UCSD-AML1 (cell line): ENCODE results near the gene SMIM34.
"Not testable (repeated sequence)": the region's sequence is repeated elsewhere in the genome, so short reads cannot be mapped to it uniquely, and the experiment has no call there.

Experiments used
- DNase-seq: peaks from one replicate; lab custom pipeline; 2025; ENCODE audit not compliant: unreplicated experiment; lab: John Stamatoyannopoulos, UW

The SMIM34 gene, protein sequence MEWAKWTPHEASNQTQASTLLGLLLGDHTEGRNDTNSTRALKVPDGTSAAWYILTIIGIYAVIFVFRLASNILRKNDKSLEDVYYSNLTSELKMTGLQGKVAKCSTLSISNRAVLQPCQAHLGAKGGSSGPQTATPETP

DNA sequence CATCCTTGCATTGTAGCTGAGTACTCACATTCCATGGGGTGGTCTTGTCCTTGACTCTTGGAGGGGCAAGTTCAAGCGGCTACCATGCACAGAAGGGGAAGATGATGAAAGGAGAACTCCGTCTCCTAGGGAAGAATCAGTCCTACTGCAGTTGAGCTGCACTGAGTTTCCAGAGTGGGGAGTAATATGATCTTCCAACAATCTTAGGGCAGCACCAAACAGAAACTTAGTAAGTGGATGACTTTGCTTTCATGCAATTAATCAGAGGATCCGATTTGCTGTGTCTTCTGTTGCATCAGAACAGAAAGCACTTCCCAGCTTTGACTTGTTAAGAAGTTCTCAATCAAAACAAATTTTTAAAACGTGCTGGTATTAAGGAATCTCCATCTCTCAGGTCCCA is at the start of gene SMIM34:
Gene SMIM34 (minus strand): TSS at position 147 of the 400 bp plus-strand sequence. CDS start 112 bp downstream, at position 35.
- not testable (repeated sequence) for DNase-seq

DNA sequence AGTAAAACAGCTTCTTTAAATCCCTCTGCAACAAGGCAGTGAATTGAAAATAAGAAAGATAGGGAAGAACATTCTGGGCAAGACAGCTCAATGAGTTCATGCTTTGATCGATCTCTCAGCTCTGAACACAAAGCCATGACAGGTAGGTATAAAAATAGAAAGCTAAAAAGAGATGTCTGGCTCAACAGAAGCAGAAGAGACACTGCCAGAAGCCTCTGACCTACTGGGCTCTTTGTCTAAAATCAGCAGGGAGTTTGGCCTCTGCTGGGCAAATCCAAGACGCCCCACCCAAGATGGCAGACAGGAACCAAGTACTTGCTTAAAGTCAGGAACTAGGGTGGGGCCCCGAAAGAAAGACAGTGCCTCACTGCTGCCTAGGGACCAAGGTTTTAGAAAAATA is 43.6 kb upstream of the SMIM34 start:
- not testable (repeated sequence) for DNase-seq

DNA sequence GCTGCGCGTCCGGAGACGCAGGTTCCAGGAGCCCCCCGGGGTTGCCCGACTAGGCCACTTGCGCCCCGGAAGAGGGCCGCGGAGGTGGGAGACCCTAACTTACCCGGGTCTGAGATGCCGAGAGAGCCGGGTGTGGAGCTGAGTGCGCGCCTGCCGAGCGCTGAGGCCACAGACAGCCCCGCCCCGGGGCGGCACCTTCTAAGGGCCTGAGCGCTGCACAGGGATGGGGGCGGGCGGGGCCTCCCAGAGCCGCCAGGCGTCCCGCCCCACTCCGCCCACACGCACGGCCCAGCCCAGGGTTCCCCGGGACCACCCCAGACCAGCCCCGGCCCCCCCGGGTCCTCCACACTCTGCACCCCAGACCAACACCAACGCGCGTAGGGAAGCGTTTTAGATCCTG is 35.7 kb upstream of the SMIM34 start:
- not testable (repeated sequence) for DNase-seq

DNA sequence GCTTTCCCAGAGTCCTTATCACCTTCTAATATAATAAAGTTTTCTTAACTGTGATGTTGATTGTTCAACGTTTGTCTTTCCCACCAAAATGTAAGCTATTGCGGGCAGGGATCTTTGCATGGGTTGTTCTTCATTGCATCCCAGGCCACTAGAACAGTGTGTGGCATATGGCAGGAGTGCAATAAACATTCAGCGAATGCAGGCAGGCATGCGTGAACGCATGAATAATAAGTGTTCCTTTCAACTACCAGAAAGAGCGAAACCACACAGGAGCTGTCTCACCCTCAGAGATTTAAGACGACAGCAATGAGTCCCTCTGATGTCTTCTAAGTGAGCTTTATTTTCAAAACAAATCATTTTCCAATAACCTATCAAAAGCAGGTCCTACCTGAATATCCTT is 34.5 kb upstream of the SMIM34 start:
- not testable (repeated sequence) for DNase-seq

DNA sequence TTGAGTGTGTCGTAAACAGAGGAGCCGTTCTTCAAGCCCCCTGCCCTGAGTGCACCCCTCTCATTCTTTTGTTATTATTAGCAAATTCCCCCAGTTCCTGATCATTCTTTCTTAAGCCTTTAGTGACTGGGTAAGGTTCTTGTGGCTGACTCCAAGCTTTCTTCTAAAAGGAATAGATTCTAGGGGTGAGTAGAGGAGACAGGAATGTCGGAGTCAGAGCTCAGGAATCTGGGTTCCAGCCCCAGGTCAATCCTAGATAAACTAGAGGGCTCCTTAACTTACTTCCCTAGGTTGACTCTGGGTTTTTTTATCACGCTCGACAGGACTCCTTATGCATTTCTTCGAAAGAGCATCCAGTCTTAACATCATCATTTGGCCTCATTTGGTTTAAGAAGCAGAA is 32.4 kb upstream of the SMIM34 start:
- not testable (repeated sequence) for DNase-seq

DNA sequence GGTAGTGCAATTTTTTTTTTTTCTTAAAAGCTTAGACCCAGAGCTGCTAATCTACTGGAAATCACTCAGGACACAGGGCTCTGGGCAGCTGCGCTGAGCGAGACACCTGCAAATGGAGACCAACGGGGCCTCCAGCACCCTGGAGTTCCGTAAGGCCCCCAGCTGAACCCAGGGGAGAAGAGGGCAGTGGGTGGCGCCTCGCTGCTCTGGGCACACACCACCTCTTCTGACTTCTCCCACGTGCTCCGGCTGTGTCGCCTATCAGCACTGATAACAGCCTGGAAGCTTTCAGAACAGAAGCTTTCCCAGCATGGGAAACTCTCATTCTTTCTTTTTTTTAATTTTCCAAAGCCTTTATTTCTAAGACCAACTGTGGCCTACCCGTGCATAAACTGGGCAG is 31.9 kb upstream of the SMIM34 start:
- DNase-seq: not testable (repeated sequence)

DNA sequence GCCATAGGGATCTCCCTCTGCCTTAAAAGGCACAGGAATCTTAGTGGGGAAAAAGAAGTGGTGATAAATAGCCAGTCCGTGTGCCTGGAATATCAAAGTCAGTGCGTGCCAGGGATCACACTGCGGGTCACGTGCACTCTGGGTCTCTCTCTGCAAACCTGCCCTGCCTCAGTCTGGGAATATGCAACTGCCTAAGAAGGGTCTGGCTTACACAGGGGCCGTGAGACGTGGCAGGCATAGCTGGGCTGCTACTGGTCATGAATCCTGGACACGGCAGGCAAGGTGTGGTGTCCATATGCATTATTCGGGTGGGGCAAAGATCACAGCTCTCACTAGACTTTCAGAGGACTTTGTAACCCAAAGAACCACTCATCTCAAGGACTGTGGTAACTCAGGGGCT is 23.3 kb upstream of the SMIM34 start:
- not testable (repeated sequence) for DNase-seq

DNA sequence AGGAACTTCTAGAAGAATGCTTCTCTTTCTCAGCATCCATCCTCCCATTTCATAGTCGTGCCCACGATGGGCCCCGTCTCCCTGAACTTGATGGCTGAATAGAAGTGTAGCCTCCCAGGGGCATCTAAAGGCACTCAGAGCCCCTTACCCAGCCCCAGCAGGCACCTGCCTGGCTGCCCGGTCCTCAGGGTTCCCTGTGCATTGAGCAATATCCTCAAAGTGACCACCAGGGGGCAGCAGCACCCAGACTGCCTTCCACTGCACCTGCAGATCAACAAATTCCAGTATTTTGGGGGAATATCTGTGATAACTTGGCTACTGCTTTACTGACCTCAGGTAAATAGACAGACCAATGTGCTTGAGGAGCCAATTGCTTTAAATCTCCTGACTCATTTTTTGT is 19.7 kb upstream of the SMIM34 start:
- not testable (repeated sequence) for DNase-seq

DNA sequence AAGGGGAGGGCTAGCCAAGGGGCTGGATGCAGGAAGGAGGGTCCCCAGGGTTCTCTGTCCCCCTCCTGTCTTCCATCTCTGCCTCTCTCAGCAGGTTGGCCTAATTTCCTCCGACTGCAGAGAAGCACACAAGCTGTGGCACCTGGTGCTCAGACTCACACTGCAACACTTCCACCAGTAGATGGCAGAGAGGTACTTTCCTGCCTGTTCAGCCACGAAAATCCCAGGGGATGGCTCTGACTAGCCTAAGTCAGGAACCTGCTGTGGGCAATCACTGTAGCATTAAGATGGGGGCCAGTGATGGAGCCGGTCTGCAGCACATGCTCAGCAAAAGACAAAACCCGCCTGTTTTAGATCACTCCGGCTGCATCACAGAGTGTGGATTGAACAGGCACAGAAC is 6.0 kb upstream of the SMIM34 start:
- DNase-seq: not testable (repeated sequence)

DNA sequence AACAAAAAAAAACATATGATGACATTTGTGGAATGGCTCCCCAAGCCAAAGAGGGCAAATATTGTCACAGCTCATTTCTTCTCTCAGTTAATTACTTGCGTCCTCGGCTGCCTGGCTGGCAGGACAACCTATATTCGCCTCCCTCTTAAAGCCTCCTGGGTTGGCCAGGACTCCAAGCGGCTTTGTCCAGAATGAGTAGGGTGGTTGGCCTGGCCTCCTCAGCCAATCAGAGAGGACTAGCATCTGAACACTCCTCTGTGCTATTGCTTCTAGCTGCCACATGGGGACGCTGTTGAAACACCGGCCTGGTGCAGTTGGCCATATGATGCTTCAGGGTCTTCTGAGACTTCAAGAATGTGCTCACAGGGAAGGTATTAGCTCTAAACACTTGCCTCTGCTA is 4.7 kb upstream of the SMIM34 start:
- not testable (repeated sequence) for DNase-seq

DNA sequence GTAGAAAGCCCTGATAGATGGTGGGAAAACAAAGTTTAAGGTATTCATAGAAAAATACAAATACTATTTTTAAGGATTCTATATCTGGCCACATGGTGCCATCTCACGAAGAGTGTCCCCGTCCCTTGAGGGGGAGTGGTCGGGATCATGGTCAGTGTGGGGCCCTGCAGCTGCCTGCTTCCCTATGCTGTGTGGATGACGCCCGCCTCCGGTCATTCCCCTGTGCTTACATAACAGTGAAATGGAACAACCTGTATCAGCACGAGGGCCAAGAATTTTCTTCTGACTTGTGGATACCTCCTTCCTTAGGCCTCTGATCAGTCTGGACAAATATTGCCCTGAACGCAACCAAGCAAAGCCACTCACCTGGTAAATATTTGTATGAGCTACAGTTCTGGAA is 3.6 kb upstream of the SMIM34 start:
- DNase-seq: not testable (repeated sequence)

DNA sequence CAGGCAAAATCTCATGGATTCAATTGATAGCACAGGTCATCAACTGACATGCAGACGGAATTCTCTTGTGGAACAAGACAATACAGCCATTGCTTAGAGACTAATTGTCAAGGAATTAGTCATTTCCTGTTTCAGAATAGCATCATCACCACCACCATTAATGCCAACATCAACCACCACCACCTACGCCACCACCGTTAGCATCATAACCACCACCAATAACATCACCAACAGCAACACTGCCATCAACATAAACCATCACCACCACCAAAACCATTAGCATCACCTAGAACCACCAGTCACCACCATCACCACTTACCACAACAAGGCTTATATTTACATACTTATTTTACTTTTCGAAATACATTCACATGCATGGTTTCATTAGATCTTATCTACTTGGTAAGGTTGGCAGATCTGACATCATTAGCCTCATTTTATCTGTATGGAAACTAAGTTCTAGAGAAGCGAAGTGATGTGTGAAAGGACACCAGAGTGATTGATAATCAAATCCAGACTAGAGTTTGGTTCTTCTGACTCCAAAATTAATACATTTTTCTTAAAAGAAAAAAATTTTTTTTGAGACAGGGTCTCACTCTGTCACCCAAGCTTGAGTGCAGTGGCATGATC is 6.2 kb downstream of the SMIM34 start:
- not testable (repeated sequence) for DNase-seq

DNA sequence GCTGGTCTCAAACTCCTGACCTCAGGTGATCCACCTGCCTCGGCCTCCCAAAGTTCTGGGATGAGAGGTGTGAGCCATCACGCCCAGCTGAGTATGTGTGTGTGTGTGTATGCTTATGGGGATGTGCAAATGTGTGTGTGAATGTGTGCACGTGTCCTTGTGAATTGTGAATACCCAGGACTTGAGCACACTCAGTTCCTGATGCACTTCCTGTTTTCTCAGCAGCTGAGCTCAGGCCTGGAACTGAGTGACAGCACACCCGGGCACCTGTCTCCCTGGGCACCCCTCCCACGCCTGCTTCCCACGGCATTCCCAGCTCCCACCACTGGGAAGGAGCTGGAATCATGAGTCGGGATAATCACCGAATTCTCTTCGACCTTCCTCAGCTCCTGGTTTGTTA is 16.5 kb downstream of the SMIM34 start:
- DNase-seq: not testable (repeated sequence)

DNA sequence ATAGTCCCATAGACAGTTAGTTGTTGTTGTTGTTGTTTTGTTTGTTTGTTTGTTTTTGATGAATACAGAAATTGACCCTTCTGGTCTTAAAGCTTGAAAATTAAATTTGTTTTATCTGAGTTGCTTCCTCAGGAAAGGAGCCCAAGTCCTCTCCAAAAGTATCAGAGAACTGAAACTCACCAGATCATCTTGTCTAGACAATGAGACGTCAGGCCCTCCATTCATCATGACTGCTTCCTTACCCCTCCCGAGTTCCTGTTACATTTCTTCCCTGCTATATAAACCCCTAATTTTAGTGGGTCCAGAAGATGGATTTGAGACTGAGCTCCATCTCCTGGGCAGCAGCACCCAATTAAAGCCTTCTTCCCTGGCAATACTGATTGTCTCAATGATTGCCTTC is 17.1 kb downstream of the SMIM34 start:
- not testable (repeated sequence) for DNase-seq

DNA sequence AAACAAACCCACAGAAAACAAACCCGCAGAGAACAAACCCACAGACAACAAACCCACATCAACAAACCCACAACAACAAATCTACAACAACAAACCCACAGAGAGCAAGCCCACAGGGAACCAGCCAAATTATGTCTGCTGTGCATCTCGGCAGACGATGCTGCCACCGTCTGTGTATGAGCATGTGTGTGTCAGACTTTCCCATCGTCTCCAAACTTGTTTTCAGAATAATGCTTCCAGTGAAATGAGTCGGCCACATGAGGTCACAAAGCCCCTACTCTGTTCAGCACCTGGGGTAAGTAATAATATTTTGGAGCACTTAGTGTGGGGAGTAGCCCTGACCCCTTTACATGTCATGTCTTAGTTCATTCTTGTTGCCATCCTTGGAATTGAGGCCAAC is 17.6 kb downstream of the SMIM34 start:
- DNase-seq: not testable (repeated sequence)

DNA sequence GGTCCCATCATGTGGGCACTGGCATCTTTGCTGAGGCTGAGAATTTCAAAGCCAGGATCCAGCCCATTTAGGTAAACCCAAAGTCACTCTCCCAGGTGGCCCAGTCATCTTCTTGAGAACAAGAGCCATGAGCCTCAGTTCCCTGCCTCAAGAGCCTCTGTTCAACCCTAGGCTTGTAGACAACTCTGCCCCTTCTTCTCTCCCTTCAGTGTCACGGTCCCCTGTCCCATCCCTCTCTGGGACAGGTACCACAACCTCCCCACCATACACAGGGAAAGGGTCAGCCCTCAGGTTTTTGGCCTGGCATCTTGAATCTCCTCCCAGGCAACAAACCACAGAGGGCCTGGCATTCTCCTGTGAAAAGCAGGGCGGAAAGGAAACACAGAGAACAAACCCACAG is 18.1 kb downstream of the SMIM34 start:
- DNase-seq: not testable (repeated sequence)

DNA sequence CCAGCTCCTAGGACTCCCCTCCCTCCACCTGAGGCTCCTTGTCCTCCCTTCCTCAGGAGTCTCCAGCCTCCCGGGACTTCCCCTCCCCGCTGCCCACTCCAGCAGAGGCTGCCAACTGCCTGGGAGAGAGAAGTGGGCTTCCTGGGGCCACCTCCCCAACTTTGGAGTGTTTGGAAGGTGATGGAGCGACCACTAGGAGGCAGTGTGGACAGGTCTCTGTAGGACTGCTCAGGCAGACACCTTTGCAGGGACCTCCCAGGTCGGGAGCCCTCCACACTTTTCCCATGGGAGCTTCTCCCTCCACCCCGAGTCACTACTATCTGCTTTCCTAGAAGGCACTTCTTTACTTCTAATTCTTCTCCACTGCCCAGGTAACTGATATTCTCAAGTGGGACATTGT is 19.0 kb downstream of the SMIM34 start:
- not testable (repeated sequence) for DNase-seq

DNA sequence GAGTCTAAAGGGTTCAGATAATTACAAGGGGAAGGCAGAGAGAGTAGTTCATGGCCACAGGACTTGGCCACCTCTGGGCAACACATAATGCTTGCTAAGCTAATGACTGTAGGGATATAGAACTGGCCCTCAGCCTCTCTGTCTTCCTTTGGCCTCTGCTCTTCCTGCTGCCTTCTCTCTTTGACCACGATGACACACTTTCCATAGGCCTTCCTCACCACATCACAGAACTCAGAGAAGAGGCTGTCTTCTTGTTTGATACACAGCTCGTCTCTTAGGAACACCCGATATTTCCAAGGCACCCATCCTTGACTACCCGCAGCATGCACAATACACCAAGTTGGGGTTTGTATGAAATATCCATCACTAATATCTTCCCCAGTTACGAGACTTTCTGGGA is 23.2 kb downstream of the SMIM34 start:
- DNase-seq: not testable (repeated sequence)

DNA sequence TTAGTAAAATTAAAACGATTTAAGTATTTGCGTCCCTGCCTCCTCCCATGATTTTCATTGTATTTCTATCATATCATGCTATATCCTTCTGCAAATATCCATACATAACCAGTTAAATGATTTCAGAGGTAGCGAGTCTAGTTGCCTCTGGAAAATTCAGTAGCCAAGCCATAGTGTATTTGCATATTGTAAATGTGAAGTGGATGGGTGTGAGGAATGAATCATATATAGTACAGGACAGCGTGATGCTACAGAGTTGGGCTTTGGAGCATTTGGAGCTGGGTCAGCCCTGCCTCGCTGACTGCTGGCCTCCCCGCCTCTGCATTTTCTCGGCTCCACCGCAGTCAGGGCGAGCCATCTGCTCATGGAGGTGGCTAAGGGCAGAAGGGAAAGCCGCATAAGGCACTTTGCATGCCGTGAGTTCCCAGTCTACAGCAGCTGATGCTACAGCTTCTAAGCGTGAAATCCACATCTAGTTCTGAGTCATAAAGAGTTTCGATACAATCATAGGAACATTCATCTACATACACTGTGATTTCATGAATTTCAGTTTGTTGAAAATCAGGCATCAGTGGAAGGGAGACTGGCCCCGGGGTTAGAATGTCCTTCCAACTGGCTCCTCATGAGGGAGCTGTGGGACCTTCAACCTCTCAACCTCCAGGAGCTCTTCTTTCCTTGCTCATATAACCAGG is 39.9 kb downstream of the SMIM34 start:
- DNase-seq: not testable (repeated sequence)

DNA sequence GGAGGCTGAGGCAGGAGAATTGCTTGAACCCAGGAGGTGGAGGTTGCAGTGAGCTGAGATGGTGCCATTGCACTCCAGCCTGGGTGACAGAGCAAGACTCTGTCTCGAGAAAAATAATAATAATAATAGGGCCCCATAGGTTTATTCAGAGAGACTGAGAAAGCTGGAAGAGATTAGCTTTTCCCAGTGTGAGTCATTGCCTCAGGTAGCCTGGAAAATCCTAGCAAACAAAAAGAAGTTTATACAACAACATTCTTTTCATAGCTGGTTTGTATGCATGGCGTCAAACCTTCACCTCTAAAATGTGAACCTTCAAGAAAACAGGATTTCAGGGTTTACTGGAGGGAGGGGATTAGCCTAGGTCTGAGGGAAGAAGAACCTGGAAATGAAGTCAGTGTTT is 40.6 kb downstream of the SMIM34 start:
- DNase-seq: not testable (repeated sequence)

DNA sequence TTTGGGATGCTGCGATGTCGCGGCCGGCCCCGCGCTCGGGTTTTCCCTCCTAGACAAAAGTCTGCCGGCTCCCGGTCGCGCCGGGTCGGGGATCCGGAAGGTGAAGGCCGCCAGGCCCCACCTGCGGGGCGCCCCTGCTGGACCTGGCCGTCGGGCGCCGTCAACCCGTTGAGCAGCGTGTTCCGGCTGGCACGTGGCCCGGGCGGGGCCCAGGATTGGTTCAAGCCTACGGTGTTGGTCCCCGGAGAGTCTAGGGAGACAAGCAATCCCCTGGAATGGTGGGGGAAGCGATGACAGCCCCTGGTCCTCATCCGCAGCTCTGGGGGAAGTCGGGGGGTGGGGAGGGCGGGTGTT is 48.2 kb downstream of the SMIM34 start:
- not testable (repeated sequence) for DNase-seq

DNA sequence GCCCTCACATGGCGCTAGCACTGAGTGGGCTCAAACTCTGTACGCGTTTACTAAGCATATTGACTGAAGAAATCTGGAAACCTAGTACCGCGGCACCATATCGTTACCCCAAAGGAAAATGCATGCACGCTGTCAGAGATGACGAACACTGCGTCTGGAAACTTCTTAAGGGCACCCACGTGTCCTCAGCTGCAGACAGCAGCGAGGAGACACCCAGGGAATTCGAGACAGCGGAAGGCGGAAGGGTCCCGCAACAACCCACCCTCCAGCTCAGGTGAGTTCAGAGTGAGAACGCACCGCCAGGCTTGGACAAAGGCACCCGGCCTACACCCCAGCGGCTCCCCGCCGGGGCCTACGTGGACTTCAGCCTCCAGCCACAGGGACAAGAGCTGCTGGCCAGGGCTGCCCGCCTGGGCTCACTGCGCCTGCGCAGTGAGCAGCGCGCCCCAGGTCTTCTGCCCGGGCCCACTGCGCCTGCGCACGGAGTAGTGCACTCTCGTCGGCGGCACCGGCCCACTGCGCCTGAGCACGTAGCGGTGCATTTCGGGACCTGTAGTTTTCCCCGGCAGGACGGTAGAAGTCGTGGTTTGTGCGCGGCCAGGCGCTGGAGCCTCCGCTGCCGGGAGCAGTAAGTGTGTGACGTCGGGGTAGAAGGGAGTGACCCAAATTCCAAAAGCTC is 48.7 kb downstream of the SMIM34 start, which contains the start of gene SMIM11:
Gene SMIM11 (plus strand): TSS at position 568 of the 679 bp plus-strand sequence. CDS start 3,998 bp downstream, outside the sequence.
- DNase-seq: not testable (repeated sequence)
